Stimulated activated naive B cell treated with anti-CD40 and anti-IgM and Interleukin-4, amounts not matched to agents 10 μg/mL and 1 μg/mL and 100 μg/mL, for 72 hours (primary cell): Measurements from ENCODE around the gene LRRC10.

Experiments
- ATAC-seq, 2 donors: fragments of 150-1000 bp; cut with Tn5 transposase; replicated peaks; 2 replicates each; pipeline ENCODE4 v1.10.0; 2021; ENCODE audit warnings: moderate library complexity in 1 of 2
- DNase-seq: peaks from one replicate; pipeline ENCODE4 v3.0.0; 2021
- H3K27ac Mint-ChIP-seq: one replicate; pipeline ENCODE4 v1.8.0; 2022; ENCODE audit warnings: mild to moderate bottlenecking, mixed read lengths
- H3K27me3 Mint-ChIP-seq, 2 donors: one replicate each; pipeline ENCODE4 v1.8.0; 2022; ENCODE audit warnings: mixed read lengths in 2 of 2
- H3K36me3 Mint-ChIP-seq, 2 donors: one replicate each; pipeline ENCODE4 v1.8.0; 2022; ENCODE audit warnings: mixed read lengths in 2 of 2, mild to moderate bottlenecking in 1 of 2
- H3K4me1 Mint-ChIP-seq, 2 donors: one replicate each; pipeline ENCODE4 v1.8.0; 2022; ENCODE audit warnings: mixed read lengths in 2 of 2, mild to moderate bottlenecking in 1 of 2
- H3K4me3 Mint-ChIP-seq, 2 donors: one replicate each; pipeline ENCODE4 v1.8.0; 2022; ENCODE audit warnings: mild to moderate bottlenecking in 2 of 2, mixed read lengths in 2 of 2, moderate library complexity in 1 of 2
- H3K9me3 Mint-ChIP-seq, 2 donors: one replicate each; pipeline ENCODE4 v1.8.0; 2022; ENCODE audit warnings: mixed read lengths in 2 of 2, mild to moderate bottlenecking in 1 of 2

Gene LRRC10

GRCh38 chr12:69602954-69603353 is 7.8 kb downstream of the LRRC10 start:
- no peaks in the 10 kb centered on the region for H3K27me3 Mint-ChIP-seq
- no peak overlapping the region for H3K4me3 Mint-ChIP-seq
- peaks cover 24 to 34% of the 10 kb centered on the region in 2 donors for H3K36me3 Mint-ChIP-seq
- no peak overlapping the region for H3K27ac Mint-ChIP-seq
- no peak for DNase-seq
- no peaks in the 10 kb centered on the region for H3K9me3 Mint-ChIP-seq
- no peak for ATAC-seq
- peaks cover 0 to 3% of the 10 kb centered on the region in 2 donors for H3K4me1 Mint-ChIP-seq

GRCh38 chr12:69601962-69602685 is 8.6 kb downstream of the LRRC10 start:
- H3K9me3 Mint-ChIP-seq = no peaks in the 10 kb centered on the region
- H3K36me3 Mint-ChIP-seq = peaks cover 28 to 37% of the 10 kb centered on the region in 2 donors
- H3K27ac Mint-ChIP-seq = peak overlapping the region; percentile 16
- no peak for ATAC-seq
- H3K27me3 Mint-ChIP-seq = no peaks in the 10 kb centered on the region
- no peak overlapping the region for H3K4me3 Mint-ChIP-seq
- peaks cover 0 to 3% of the 10 kb centered on the region in 2 donors for H3K4me1 Mint-ChIP-seq
- no peak for DNase-seq

- Mint-ChIP-seq H3K4me3 (no peak overlapping the region), H3K4me1 (peaks cover 0 to 3% of the 10 kb centered on the region in 2 donors), H3K36me3 (peaks cover 30 to 46% of the 10 kb centered on the region in 2 donors), H3K27me3 (no peaks in the 10 kb centered on the region), H3K27ac (no peak overlapping the region), H3K9me3 (no peaks in the 10 kb centered on the region)
- DNase-seq (no peak), ATAC-seq (no peak)
Observed at GRCh38 chr12:69600804-69601203, 9.9 kb downstream of the LRRC10 start.

GRCh38 chr12:69598174-69598753 is 12.4 kb downstream of the LRRC10 start:
- Mint-ChIP-seq H3K4me1 (peaks cover 0 to 5% of the 10 kb centered on the region in 2 donors), H3K27me3 (no peaks in the 10 kb centered on the region), H3K27ac (no peak overlapping the region), H3K36me3 (peaks cover 32 to 54% of the 10 kb centered on the region in 2 donors), H3K9me3 (no peaks in the 10 kb centered on the region), H3K4me3 (no peak overlapping the region)
- no peak for ATAC-seq
- DNase-seq = no peak

GRCh38 chr12:69595689-69596088 is 15.0 kb downstream of the LRRC10 start:
- peaks cover 29 to 48% of the 10 kb centered on the region in 2 donors for H3K36me3 Mint-ChIP-seq
- peaks cover 2 to 9% of the 10 kb centered on the region in 2 donors for H3K4me1 Mint-ChIP-seq
- H3K9me3 Mint-ChIP-seq = no peaks in the 10 kb centered on the region
- H3K27ac Mint-ChIP-seq = no peak overlapping the region
- no peaks in the 10 kb centered on the region for H3K27me3 Mint-ChIP-seq
- DNase-seq (no peak), ATAC-seq (no peak)
- H3K4me3 Mint-ChIP-seq = no peak overlapping the region

- no peak for ATAC-seq
- Mint-ChIP-seq H3K36me3 (peaks cover 41 to 53% of the 10 kb centered on the region in 2 donors), H3K27ac (peak overlapping the region; percentile 14), H3K27me3 (no peaks in the 10 kb centered on the region), H3K4me1 (peaks cover 11 to 22% of the 10 kb centered on the region in 2 donors), H3K9me3 (no peaks in the 10 kb centered on the region), H3K4me3 (no peak overlapping the region)
- DNase-seq = no peak
Observed at GRCh38 chr12:69589082-69589481, 21.6 kb downstream of the LRRC10 start.

- no peaks in the 10 kb centered on the region for H3K9me3 Mint-ChIP-seq
- peaks cover 10 to 22% of the 10 kb centered on the region in 2 donors for H3K4me1 Mint-ChIP-seq
- H3K27me3 Mint-ChIP-seq = no peaks in the 10 kb centered on the region
- H3K27ac Mint-ChIP-seq = no peak overlapping the region
- no peak for ATAC-seq
- DNase-seq = no peak
- no peak overlapping the region for H3K4me3 Mint-ChIP-seq
- peaks cover 38 to 47% of the 10 kb centered on the region in 2 donors for H3K36me3 Mint-ChIP-seq
Observed at GRCh38 chr12:69588527-69588926, 22.2 kb downstream of the LRRC10 start.

- peak; percentile 96 to 98 for ATAC-seq
- Mint-ChIP-seq H3K27ac (peak within 1 kb of the TSS; percentile 100), H3K27me3 (no peaks in the 10 kb centered on the region), H3K36me3 (peaks cover 21 to 28% of the 10 kb centered on the region in 2 donors), H3K9me3 (no peaks in the 10 kb centered on the region), H3K4me1 (peaks cover 6 to 17% of the 10 kb centered on the region in 2 donors), H3K4me3 (peak within 1 kb of the TSS; percentile 99 to 100)
- peak; percentile 94 for DNase-seq
Observed at GRCh38 chr12:69585189-69586062, 25.3 kb downstream of the LRRC10 start, which contains the start of gene CCT2. Gene CCT2, plus strand, starts transcription at chr12:69585459. Its CDS starts 63 bp downstream, at chr12:69585522.

GRCh38 chr12:69583203-69583602 is 27.5 kb downstream of the LRRC10 start:
- peaks cover 11 to 24% of the 10 kb centered on the region in 2 donors for H3K4me1 Mint-ChIP-seq
- H3K27ac Mint-ChIP-seq = no peak overlapping the region
- peaks cover 8 to 9% of the 10 kb centered on the region in 2 donors for H3K36me3 Mint-ChIP-seq
- no peak overlapping the region for H3K4me3 Mint-ChIP-seq
- ATAC-seq = no peak
- no peak for DNase-seq
- no peaks in the 10 kb centered on the region for H3K9me3 Mint-ChIP-seq
- no peaks in the 10 kb centered on the region for H3K27me3 Mint-ChIP-seq

- ATAC-seq (peak in 1 of 2 donors; percentile 53), DNase-seq (no peak)
- no peak overlapping the region for H3K4me3 Mint-ChIP-seq
- peaks cover 9 to 16% of the 10 kb centered on the region in 2 donors for H3K4me1 Mint-ChIP-seq
- H3K27ac Mint-ChIP-seq = peak overlapping the region; percentile 10
- no peaks in the 10 kb centered on the region for H3K9me3 Mint-ChIP-seq
- peaks cover 0 to 2% of the 10 kb centered on the region in 2 donors for H3K36me3 Mint-ChIP-seq
- H3K27me3 Mint-ChIP-seq = no peaks in the 10 kb centered on the region
Observed at GRCh38 chr12:69580074-69580473, 30.6 kb downstream of the LRRC10 start.

GRCh38 chr12:69579029-69579428 is 31.7 kb downstream of the LRRC10 start:
- ATAC-seq = no peak
- no peaks in the 10 kb centered on the region for H3K27me3 Mint-ChIP-seq
- peaks cover 5 to 6% of the 10 kb centered on the region in 2 donors for H3K36me3 Mint-ChIP-seq

GRCh38 chr12:69578283-69578682 is 32.4 kb downstream of the LRRC10 start:
- Mint-ChIP-seq H3K27me3 (no peaks in the 10 kb centered on the region), H3K36me3 (peaks cover 6 to 11% of the 10 kb centered on the region in 2 donors)
- ATAC-seq = no peak

More at GRCh38 chr12:69579029-69579428, 31.7 kb downstream of the LRRC10 start:
- no peak overlapping the region for H3K4me3 Mint-ChIP-seq
- DNase-seq = no peak
- H3K9me3 Mint-ChIP-seq = no peaks in the 10 kb centered on the region
- H3K4me1 Mint-ChIP-seq = peaks cover 7 to 13% of the 10 kb centered on the region in 2 donors
- no peak overlapping the region for H3K27ac Mint-ChIP-seq

GRCh38 chr12:69575346-69575745 is 35.4 kb downstream of the LRRC10 start:
- Mint-ChIP-seq H3K36me3 (peaks cover 14 to 25% of the 10 kb centered on the region in 2 donors), H3K4me1 (peaks cover 7 to 12% of the 10 kb centered on the region in 2 donors), H3K4me3 (no peak overlapping the region), H3K27me3 (no peaks in the 10 kb centered on the region), H3K27ac (no peak overlapping the region), H3K9me3 (no peaks in the 10 kb centered on the region)
- no peak for ATAC-seq
- no peak for DNase-seq

More at GRCh38 chr12:69578283-69578682, 32.4 kb downstream of the LRRC10 start:
- Mint-ChIP-seq H3K9me3 (no peaks in the 10 kb centered on the region), H3K27ac (no peak overlapping the region), H3K4me1 (peaks cover 7 to 13% of the 10 kb centered on the region in 2 donors), H3K4me3 (no peak overlapping the region)
- DNase-seq = no peak
